Hepatocyte (in vitro differentiated cells): ENCODE data around the gene ZNF774. TPM values are rescaled to one million over a fixed set of nuclear protein-coding genes. Genes with fewer than 3 reads are reported as not detected.
A peak's percentile ranks its signal among the peaks of the same experiment; 100 is the strongest.

Source experiments
- DNase-seq: peaks from one replicate; pipeline ENCODE4 v3.0.0-alpha.2; 2016; ENCODE audit warnings: low spot score
- H2AFZ ChIP-seq: fragments of 200-600 bp; sonication (generic); 2 replicates; pipeline ENCODE4 v1.6.0; 2016; ENCODE audit warnings: antibody characterized with exemption, mild to moderate bottlenecking
- H3K27ac ChIP-seq: fragments of 200-600 bp; sonication (generic); 2 replicates; pipeline ENCODE4 v1.5.1; 2016; ENCODE audit warnings: mild to moderate bottlenecking
- H3K27me3 ChIP-seq: fragments of 200-600 bp; sonication (generic); 2 replicates; pipeline ENCODE4 v1.6.1; 2016
- H3K36me3 ChIP-seq: fragments of 200-600 bp; sonication (generic); replicated peaks from 2 replicates; pipeline ENCODE4 v1.5.1; 2016; ENCODE audit warnings: low read depth; ENCODE audit not compliant: insufficient read depth
- H3K4me1 ChIP-seq: fragments of 200-600 bp; sonication (generic); 2 replicates; pipeline ENCODE4 v1.5.1; 2016; ENCODE audit warnings: mild to moderate bottlenecking, moderate library complexity; ENCODE audit not compliant: insufficient read depth
- H3K4me2 ChIP-seq: fragments of 200-600 bp; sonication (generic); 2 replicates; pipeline ENCODE4 v1.6.0; 2016
- H3K4me3 ChIP-seq: fragments of 200-600 bp; sonication (generic); 2 replicates; pipeline ENCODE4 v1.5.1; 2016; ENCODE audit warnings: mild to moderate bottlenecking
- H3K79me2 ChIP-seq: fragments of 200-600 bp; sonication (generic); 2 replicates; pipeline ENCODE4 v1.6.0; 2017; ENCODE audit warnings: mild to moderate bottlenecking
- H3K9me2 ChIP-seq: fragments of 200-600 bp; sonication (generic); replicated peaks from 2 replicates; pipeline ENCODE4 v1.6.0; 2017; ENCODE audit warnings: mild to moderate bottlenecking; ENCODE audit not compliant: insufficient read depth
- H3K9me3 ChIP-seq: fragments of 200-600 bp; sonication (generic); 2 replicates; pipeline ENCODE4 v1.5.1; 2016; ENCODE audit warnings: low read depth, mild to moderate bottlenecking
- H4K20me1 ChIP-seq: fragments of 200-600 bp; sonication (generic); 2 replicates; pipeline ENCODE4 v1.6.0; 2016; ENCODE audit warnings: mild to moderate bottlenecking; ENCODE audit not compliant: insufficient read depth, poor library complexity, severe bottlenecking
- CTCF ChIP-seq: fragments of 200-600 bp; sonication (generic); IDR thresholded peaks from 2 replicates; pipeline ENCODE4 v1.5.1; 2016; ENCODE audit warnings: antibody characterized with exemption, mild to moderate bottlenecking; ENCODE audit not compliant: poor library complexity
- EZH2 ChIP-seq: fragments of 200-600 bp; sonication (generic); IDR thresholded peaks from 2 replicates; pipeline ENCODE4 v1.6.1; 2016; ENCODE audit warnings: antibody characterized with exemption, mild to moderate bottlenecking, borderline replicate concordance
- EZH2phosphoT487 ChIP-seq: fragments of 200-600 bp; sonication (generic); IDR thresholded peaks from one replicate; pipeline ENCODE4 v1.6.1; 2018; ENCODE audit warnings: antibody characterized with exemption, mild to moderate bottlenecking, low read depth, moderate library complexity; ENCODE audit not compliant: unreplicated experiment, severe bottlenecking
- WGBS: methylation state at CpG from one replicate; pipeline ENCODE4 v1.1.6; 2016; ENCODE audit warnings: low lambda C conversion rate; ENCODE audit errors: missing lambda C conversion rate; 5-methylcytosine and 5-hydroxymethylcytosine counted together
- polyA plus RNA-seq: library from polyadenylated mRNA; unstranded; fragments of >200 nt; fragmentation: Nextera tagmentation; extraction: Ambion mirVana; gene quantifications from 2 replicates; pipeline ENCODE4 v1.2.1, GENCODE V29; 2016
- total RNA-seq: library from RNA; depleted of rRNA; stranded (reverse); fragments of >200 nt; gene quantifications from 2 replicates; pipeline ENCODE4 v1.2.3, GENCODE V29; 2014

The ZNF774 gene
- total and polyA plus RNA-seq, 2 experiments from 2014 or later, result 2.1 to 2.3 TPM

- 87% methylated on average over 2 of the region's 2 CpGs for WGBS
- Histone ChIP-seq H3K4me2 (no peak overlapping the region), H3K27ac (no peak overlapping the region), H3K9me2 (no peaks in the 10 kb centered on the region), H3K9me3 (no peaks in the 10 kb centered on the region), H3K79me2 (no peaks in the 10 kb centered on the region), H3K27me3 (no peaks in the 10 kb centered on the region), H2AFZ (no peak overlapping the region), H3K4me1 (peaks cover 6% of the 10 kb centered on the region), H3K36me3 (no peaks in the 10 kb centered on the region), H3K4me3 (no peak overlapping the region), H4K20me1 (no peaks in the 10 kb centered on the region)
- TF ChIP-seq CTCF (no peak), EZH2 (no peak), EZH2phosphoT487 (no peak)
- DNase-seq, result no peak
Observed at GRCh38 chr15:90307661-90308060, 44.4 kb upstream of the ZNF774 start.

GRCh38 chr15:90309020-90309419 lies 43.1 kb upstream of the ZNF774 start:
- Histone ChIP-seq H3K36me3 (no peaks in the 10 kb centered on the region), H3K27ac (no peak overlapping the region), H3K27me3 (no peaks in the 10 kb centered on the region), H3K4me3 (no peak overlapping the region), H3K9me2 (no peaks in the 10 kb centered on the region), H4K20me1 (no peaks in the 10 kb centered on the region), H3K4me2 (no peak overlapping the region), H2AFZ (no peak overlapping the region), H3K4me1 (peaks cover 6% of the 10 kb centered on the region), H3K79me2 (no peaks in the 10 kb centered on the region), H3K9me3 (no peaks in the 10 kb centered on the region)
- TF ChIP-seq EZH2, result no peak
- TF ChIP-seq CTCF, result no peak
- TF ChIP-seq EZH2phosphoT487, result no peak
- 91% methylated on average over 4 of the region's 4 CpGs for WGBS
- no peak for DNase-seq

- WGBS, result 71% methylated on average over 5 of the region's 5 CpGs
- no peaks in the 10 kb centered on the region for H4K20me1 ChIP-seq
- no peaks in the 10 kb centered on the region for H3K36me3 ChIP-seq
- no peak overlapping the region for H3K4me3 ChIP-seq
- H3K4me2 ChIP-seq, result no peak overlapping the region
- peak; percentile 51 for DNase-seq
- no peaks in the 10 kb centered on the region for H3K9me3 ChIP-seq
- peak overlapping the region; percentile 47 for H3K27ac ChIP-seq
- no peak overlapping the region for H2AFZ ChIP-seq
- H3K9me2 ChIP-seq, result no peaks in the 10 kb centered on the region
- peaks cover 9% of the 10 kb centered on the region for H3K4me1 ChIP-seq
- H3K27me3 ChIP-seq, result no peaks in the 10 kb centered on the region
- TF ChIP-seq EZH2 (no peak), EZH2phosphoT487 (no peak), CTCF (no peak)
- no peaks in the 10 kb centered on the region for H3K79me2 ChIP-seq
Observed at GRCh38 chr15:90315278-90315982, 36.7 kb upstream of the ZNF774 start.
